ENCODE data around the gene XPR1.

The XPR1 gene

DNA sequence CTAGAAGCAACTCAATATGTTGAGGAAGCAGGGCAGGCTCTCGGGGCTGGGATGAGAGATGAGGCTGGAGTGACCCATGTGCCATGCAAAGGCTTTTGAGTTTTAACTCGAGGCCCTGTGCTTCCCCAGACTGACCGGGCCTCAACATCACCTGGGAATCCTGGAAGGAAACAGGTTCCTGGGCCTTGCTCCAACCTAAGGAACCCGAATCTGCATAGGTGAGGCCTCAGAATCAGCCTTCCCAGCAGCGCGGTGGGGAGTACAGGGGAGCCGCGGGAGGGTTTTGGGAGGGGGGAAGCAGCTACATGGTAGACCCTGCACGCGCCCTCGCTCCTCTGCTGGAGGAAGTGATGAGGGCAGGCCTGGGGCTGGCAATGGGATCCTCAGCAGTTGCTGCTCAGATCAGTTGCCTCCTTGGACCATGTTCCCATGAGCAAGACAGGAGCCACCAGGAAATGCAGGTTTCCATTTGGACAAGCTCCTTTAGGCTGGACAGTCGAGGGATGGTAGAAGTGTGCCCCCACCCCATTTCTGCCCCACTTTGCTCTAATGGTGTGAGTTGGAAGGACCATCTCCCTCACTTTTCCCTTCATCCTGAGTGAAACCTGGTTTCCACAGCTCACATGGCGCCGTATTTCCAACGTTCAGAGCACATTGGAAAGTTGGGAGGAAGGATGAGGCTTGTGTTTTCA is 276.4 kb downstream of the XPR1 start:
- no peak overlapping the region for H3K4me3 ChIP-seq (ENCODE audit: low read depth, low read length)
- TF ChIP-seq MYC (IDR thresholded peaks at IDR 0.05; ENCODE audit: low read depth, low read length) (no peak), POLR2A (IDR thresholded peaks at IDR 0.05; ENCODE audit: extremely low read depth, insufficient read length) (no peak)
- TF ChIP-seq, protein P1, sequence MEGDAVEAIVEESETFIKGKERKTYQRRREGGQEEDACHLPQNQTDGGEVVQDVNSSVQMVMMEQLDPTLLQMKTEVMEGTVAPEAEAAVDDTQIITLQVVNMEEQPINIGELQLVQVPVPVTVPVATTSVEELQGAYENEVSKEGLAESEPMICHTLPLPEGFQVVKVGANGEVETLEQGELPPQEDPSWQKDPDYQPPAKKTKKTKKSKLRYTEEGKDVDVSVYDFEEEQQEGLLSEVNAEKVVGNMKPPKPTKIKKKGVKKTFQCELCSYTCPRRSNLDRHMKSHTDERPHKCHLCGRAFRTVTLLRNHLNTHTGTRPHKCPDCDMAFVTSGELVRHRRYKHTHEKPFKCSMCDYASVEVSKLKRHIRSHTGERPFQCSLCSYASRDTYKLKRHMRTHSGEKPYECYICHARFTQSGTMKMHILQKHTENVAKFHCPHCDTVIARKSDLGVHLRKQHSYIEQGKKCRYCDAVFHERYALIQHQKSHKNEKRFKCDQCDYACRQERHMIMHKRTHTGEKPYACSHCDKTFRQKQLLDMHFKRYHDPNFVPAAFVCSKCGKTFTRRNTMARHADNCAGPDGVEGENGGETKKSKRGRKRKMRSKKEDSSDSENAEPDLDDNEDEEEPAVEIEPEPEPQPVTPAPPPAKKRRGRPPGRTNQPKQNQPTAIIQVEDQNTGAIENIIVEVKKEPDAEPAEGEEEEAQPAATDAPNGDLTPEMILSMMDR (IDR thresholded peaks at IDR 0.05; ENCODE audit: low read depth, low read length) = no peak
- TF ChIP-seq, protein P2, sequence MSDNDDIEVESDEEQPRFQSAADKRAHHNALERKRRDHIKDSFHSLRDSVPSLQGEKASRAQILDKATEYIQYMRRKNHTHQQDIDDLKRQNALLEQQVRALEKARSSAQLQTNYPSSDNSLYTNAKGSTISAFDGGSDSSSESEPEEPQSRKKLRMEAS (IDR thresholded peaks at IDR 0.05; ENCODE audit: low read depth, low read length) = no peak
- no peak for DNase-seq (ENCODE audit: low read depth)

DNA sequence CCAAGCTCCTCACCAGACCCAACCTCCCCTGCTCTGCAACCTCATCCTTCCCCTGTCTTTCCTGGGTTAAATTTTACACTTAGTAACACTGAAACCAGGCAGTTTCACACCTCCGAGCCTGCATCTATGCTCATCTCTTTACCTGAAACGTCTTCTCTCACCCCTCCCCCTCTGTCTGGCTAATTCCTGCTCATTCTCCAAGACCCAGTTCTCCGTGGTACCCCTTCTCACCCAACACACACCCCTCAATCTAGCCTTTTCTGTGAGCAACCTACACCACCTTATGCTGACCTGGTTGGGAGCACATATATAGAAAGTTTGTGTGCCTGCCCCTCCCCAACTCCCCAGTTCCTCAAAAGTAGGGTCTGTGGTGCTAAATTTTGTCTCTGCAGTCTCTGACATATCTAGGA is 277.2 kb downstream of the XPR1 start:
- H3K4me3 ChIP-seq (ENCODE audit: low read depth, low read length) = no peak overlapping the region
- TF ChIP-seq, protein P1 (IDR thresholded peaks at IDR 0.05; ENCODE audit: low read depth, low read length) = no peak
- TF ChIP-seq MYC (IDR thresholded peaks at IDR 0.05; ENCODE audit: low read depth, low read length) (no peak), POLR2A (IDR thresholded peaks at IDR 0.05; ENCODE audit: extremely low read depth, insufficient read length) (no peak)
- TF ChIP-seq, protein P2 (IDR thresholded peaks at IDR 0.05; ENCODE audit: low read depth, low read length) = no peak
- no peak for DNase-seq (ENCODE audit: low read depth)

DNA sequence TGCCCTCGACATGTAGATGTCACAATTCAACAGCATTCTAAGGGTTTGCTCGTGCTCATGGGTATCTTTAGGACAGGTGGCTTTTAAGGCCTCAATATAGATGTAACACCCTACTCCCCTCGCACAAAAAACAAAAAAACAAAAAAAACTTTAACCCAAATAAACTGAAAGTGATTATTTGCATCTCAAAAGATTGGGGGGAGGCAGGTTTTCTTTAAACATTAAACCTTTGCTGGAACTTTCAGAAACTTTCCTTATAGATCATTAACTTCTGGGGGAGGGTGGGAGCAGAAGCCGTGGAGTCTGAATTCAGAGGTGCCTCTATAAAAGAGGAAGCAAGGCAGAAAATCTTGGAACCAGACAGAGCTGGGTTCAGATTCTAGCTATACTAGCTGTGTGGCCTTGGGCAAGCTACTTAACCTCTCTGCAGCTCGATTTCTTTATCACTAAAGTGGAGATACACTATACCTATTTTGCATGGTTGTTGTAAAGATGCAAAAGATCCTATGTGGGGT is 277.7 kb downstream of the XPR1 start:
- TF ChIP-seq POLR2A (IDR thresholded peaks at IDR 0.05; ENCODE audit: extremely low read depth, insufficient read length) = no peak
- TF ChIP-seq, protein P1 (IDR thresholded peaks at IDR 0.05; ENCODE audit: low read depth, low read length) = no peak
- no peak for TF ChIP-seq MYC (IDR thresholded peaks at IDR 0.05; ENCODE audit: low read depth, low read length)
- TF ChIP-seq, protein P2 (IDR thresholded peaks at IDR 0.05; ENCODE audit: low read depth, low read length) = no peak
- no peak for DNase-seq (ENCODE audit: low read depth)
- H3K4me3 ChIP-seq (ENCODE audit: low read depth, low read length) = no peak overlapping the region

DNA sequence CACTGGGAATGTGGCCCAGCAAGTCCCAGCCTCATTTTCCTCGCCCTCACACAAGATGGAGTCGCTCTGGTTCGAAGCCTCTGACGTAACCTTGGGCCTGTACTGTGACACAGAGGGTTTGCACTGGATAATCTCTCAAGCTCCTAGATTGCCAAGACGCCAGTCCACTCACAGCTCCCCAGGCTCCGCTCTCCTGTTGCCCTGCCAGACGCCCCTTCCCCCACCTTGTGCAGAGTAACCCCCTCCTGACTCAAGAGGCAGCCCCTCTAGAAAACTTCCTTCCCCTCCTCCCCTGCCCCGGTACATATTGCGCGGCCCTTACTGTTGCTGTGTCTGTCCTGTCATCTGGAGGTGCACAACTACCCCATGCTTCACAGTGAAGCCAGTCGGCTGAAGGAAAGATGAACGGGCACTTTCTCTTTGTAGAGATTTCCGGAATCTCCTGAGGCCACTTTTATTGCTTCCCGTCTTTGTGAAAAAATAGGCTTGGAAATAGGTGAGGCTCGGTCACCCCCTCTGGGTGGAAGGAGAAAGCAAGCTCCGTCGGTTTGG is 279.9 kb downstream of the XPR1 start:
- no peak for DNase-seq (ENCODE audit: low read depth)
- H3K4me3 ChIP-seq (ENCODE audit: low read depth, low read length) = no peak overlapping the region
- TF ChIP-seq, protein P2 (IDR thresholded peaks at IDR 0.05; ENCODE audit: low read depth, low read length) = no peak
- TF ChIP-seq, protein P1 (IDR thresholded peaks at IDR 0.05; ENCODE audit: low read depth, low read length) = no peak

DNA sequence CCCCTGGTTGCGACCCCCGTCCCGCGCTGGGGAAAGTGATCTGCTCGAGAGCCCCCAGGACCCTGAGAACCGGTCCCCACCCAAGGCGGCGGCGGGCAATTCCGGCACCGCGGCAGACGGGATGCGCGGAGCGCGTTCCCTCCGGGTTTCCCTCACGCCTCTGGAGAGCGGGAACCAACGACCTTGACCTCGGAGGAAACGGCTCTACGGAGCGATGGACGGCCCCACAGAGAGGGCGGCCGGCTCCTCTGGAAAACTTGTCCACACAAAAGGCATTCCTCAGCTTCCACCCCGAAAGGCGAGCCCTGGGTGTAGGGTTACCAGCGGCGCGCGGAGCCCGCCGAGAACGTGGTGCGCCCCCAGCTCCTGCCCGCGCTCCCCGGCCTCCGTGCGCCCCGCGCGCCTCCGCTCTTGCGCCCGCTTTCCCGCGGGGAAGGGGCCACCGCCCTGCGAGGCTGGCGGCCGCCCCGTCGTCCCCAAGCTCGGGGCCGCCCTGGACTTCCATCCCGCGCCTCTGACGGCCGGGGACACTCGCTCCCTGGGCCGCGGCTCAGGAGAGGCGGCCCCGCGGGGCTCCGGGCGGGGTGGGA is 280.5 kb downstream of the XPR1 start:
- DNase-seq (ENCODE audit: low read depth) = no peak
- TF ChIP-seq, protein P1 (IDR thresholded peaks at IDR 0.05; ENCODE audit: low read depth, low read length) = no peak
- TF ChIP-seq, protein P2 (IDR thresholded peaks at IDR 0.05; ENCODE audit: low read depth, low read length) = no peak
- no peak for TF ChIP-seq POLR2A (IDR thresholded peaks at IDR 0.05; ENCODE audit: extremely low read depth, insufficient read length)
- no peak for TF ChIP-seq MYC (IDR thresholded peaks at IDR 0.05; ENCODE audit: low read depth, low read length)
- no peak overlapping the region for H3K4me3 ChIP-seq (ENCODE audit: low read depth, low read length)
